Retinal pigment epithelial cell (primary cell): ENCODE data around the gene KRTAP5-5.
"Not testable (repeated sequence)": the region's sequence is repeated elsewhere in the genome, so short reads cannot be mapped to it uniquely, and the experiment has no call there.

Experiments
- DNase-seq: peaks from one replicate; pipeline ENCODE4 v3.0.0-alpha.2; 2010; ENCODE audit warnings: low read depth
- H3K4me3 ChIP-seq: 2 replicates; pipeline ENCODE4 v1.5.1; 2011; ENCODE audit warnings: mild to moderate bottlenecking, low read length, control low read depth, moderate library complexity
- CTCF ChIP-seq: conservative IDR thresholded peaks from 2 replicates; pipeline ENCODE4 v1.5.1; 2011; ENCODE audit warnings: low read depth, low read length, control low read depth, inconsistent platforms

Gene KRTAP5-5

GRCh38 chr11:1629326-1630185, at the start of gene KRTAP5-5:
TSS of gene KRTAP5-5 (plus strand) at chr11:1629775. CDS start at chr11:1629841, 66 bp downstream.
- no peak for TF ChIP-seq CTCF
- H3K4me3 ChIP-seq: no peak within 1 kb of the TSS
- no peak for DNase-seq

- H3K4me3 ChIP-seq: no peak overlapping the region
- DNase-seq: no peak
- TF ChIP-seq CTCF: no peak
These were observed 47.6 kb upstream of the KRTAP5-5 start for GRCh38 chr11:1581976-1582375.

- H3K4me3 ChIP-seq, DNase-seq: not testable (repeated sequence)
These were observed 46.7 kb upstream of the KRTAP5-5 start for GRCh38 chr11:1582909-1583308.

GRCh38 chr11:1584661-1585370, 44.8 kb upstream of the KRTAP5-5 start, which contains the start of gene KRTAP5-1:
TSS of gene KRTAP5-1 (minus strand) at chr11:1585283. CDS start at chr11:1585249, 34 bp downstream.
- DNase-seq, H3K4me3 ChIP-seq: not testable (repeated sequence)

- no peak for DNase-seq
- no peak overlapping the region for H3K4me3 ChIP-seq
- no peak for TF ChIP-seq CTCF
These were observed 42.9 kb upstream of the KRTAP5-5 start for GRCh38 chr11:1586699-1587098.

GRCh38 chr11:1589191-1589963, 40.2 kb upstream of the KRTAP5-5 start:
- H3K4me3 ChIP-seq, DNase-seq: not testable (repeated sequence)

GRCh38 chr11:1589996-1590395, 39.6 kb upstream of the KRTAP5-5 start:
- no peak overlapping the region for H3K4me3 ChIP-seq
- DNase-seq: no peak
- no peak for TF ChIP-seq CTCF

- DNase-seq: no peak
- H3K4me3 ChIP-seq: no peak overlapping the region
- no peak for TF ChIP-seq CTCF
These were observed 36.9 kb upstream of the KRTAP5-5 start for GRCh38 chr11:1592628-1593027.

- H3K4me3 ChIP-seq, DNase-seq: not testable (repeated sequence)
These were observed 33.5 kb upstream of the KRTAP5-5 start for GRCh38 chr11:1595994-1596575.

- not testable (repeated sequence) for DNase-seq, H3K4me3 ChIP-seq
These were observed 32.9 kb upstream of the KRTAP5-5 start for GRCh38 chr11:1596576-1597121.
